ENCODE data around the gene STAC. TPM values are rescaled to one million over a fixed set of nuclear protein-coding genes. Genes with fewer than 3 reads are reported as not detected.

Gene STAC
- 18.3 TPM for polyA plus RNA-seq (2013, experiment 1 of 2)
- polyA plus RNA-seq (2013, experiment 2 of 2): 17.7 TPM

GRCh38 chr3:36380221-36381031 is at the start of gene STAC:
Gene STAC (plus strand): TSS chr3:36380504. CDS start chr3:36380644, 140 bp downstream.
- peak; percentile 54 for DNase-seq (ENCODE audit: low spot score)
- H3K9me3 ChIP-seq (replicated peaks in 1 of 2; ENCODE audit: control insufficient read depth in 2 of 2, insufficient read depth in 1 of 2, low read depth in 1 of 2, low read length in 2 of 2): no peaks in the 10 kb centered on the region
- H3K36me3 ChIP-seq (replicated peaks in 1 of 2; ENCODE audit: control insufficient read depth in 2 of 2, insufficient read depth in 2 of 2, low read length in 2 of 2): no peaks in the 10 kb centered on the region
- no peak within 1 kb of the TSS for H2BK5ac ChIP-seq (ENCODE audit: low read length)
- peak within 1 kb of the TSS; percentile 54 for H2AFZ ChIP-seq (ENCODE audit: low read length)
- H3K4me2 ChIP-seq (ENCODE audit: insufficient read depth, low read length, poor library complexity, severe bottlenecking): peak within 1 kb of the TSS; percentile 63
- peak within 1 kb of the TSS; percentile 68 for H2BK15ac ChIP-seq (ENCODE audit: low read length)
- peak within 1 kb of the TSS; percentile 99 for H3K9ac ChIP-seq (ENCODE audit: low read depth, low read length, poor library complexity)
- H2BK12ac ChIP-seq (ENCODE audit: low read length): no peak within 1 kb of the TSS
- H3K4ac ChIP-seq (ENCODE audit: low read length): no peak within 1 kb of the TSS
- peak within 1 kb of the TSS; percentile 97 for H3K18ac ChIP-seq (ENCODE audit: low read length)
- no peak within 1 kb of the TSS for H4K91ac ChIP-seq (ENCODE audit: low read depth, low read length, poor library complexity)
- H2AK5ac ChIP-seq (ENCODE audit: low read depth, low read length): no peak within 1 kb of the TSS
- no peak within 1 kb of the TSS for H4K8ac ChIP-seq (ENCODE audit: low read depth, low read length)
- no peaks in the 10 kb centered on the region for H3K79me1 ChIP-seq (ENCODE audit: low read depth, low read length)
- peak within 1 kb of the TSS; percentile 53 for H3K23ac ChIP-seq (ENCODE audit: low read depth, low read length, poor library complexity)
- no peak within 1 kb of the TSS for H3K27ac ChIP-seq (replicated peaks; ENCODE audit: low read length)
- H3K14ac ChIP-seq (ENCODE audit: low read length): peak within 1 kb of the TSS; percentile 94
- H3K4me1 ChIP-seq (ENCODE audit: control insufficient read depth in 2 of 2, insufficient read depth in 1 of 2, low read depth in 1 of 2, low read length in 2 of 2): peaks cover 0 to 4% of the 10 kb centered on the region in 2 donors
- H2BK120ac ChIP-seq (ENCODE audit: low read depth, low read length): no peak within 1 kb of the TSS
- H3K27me3 ChIP-seq (ENCODE audit: control insufficient read depth in 3 of 3, insufficient read depth in 3 of 3, low read depth in 1 of 3, low read length in 3 of 3): peaks cover 0 to 49% (median 0%) of the 10 kb centered on the region in 3 experiments
- peak within 1 kb of the TSS in 1 of 2 donors; percentile 83 for H3K4me3 ChIP-seq (ENCODE audit: low read length in 2 of 2)
- no CpG with 5 or more reads among the region's 73 CpGs for WGBS, 2 donors (ENCODE audit: extremely low coverage in 2 of 2, insufficient read length in 2 of 2, insufficient replicate concordance in 1 of 2)

DNA sequence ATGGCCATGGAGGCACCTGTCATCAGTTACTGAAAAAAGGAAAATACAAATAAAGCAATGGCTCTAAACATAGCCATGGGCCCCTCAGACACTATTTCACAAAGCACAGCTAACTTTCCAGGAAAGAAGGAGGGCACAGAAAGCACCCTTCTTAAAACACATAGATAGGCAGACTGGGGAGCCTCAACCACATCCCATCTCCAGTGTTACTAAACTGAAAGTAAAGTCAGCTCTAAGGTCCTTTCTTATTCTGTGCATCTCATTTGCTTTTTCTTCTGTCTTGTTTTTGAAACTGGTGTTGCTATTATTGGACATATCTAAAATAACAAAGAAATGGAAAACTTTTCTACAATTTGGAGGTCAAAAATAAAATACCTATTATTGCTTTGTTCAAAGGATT is 48.2 kb upstream of the STAC start:
- no peaks in the 10 kb centered on the region for H3K27me3 ChIP-seq (ENCODE audit: control insufficient read depth in 3 of 3, insufficient read depth in 3 of 3, low read depth in 1 of 3, low read length in 3 of 3)

GRCh38 chr3:36362216-36362615 is 18.1 kb upstream of the STAC start:
- Histone ChIP-seq H3K14ac (ENCODE audit: low read length) (no peak overlapping the region), H3K36me3 (replicated peaks in 1 of 2; ENCODE audit: control insufficient read depth in 2 of 2, insufficient read depth in 2 of 2, low read length in 2 of 2) (no peaks in the 10 kb centered on the region), H2BK120ac (ENCODE audit: low read depth, low read length) (no peak overlapping the region), H3K23ac (ENCODE audit: low read depth, low read length, poor library complexity) (no peak overlapping the region), H2AFZ (ENCODE audit: low read length) (no peak overlapping the region), H3K4me3 (ENCODE audit: low read length in 2 of 2) (no peak overlapping the region), H3K27ac (replicated peaks; ENCODE audit: low read length) (no peak overlapping the region), H2BK15ac (ENCODE audit: low read length) (no peak overlapping the region), H3K27me3 (ENCODE audit: control insufficient read depth in 3 of 3, insufficient read depth in 3 of 3, low read depth in 1 of 3, low read length in 3 of 3) (no peaks in the 10 kb centered on the region), H3K4ac (ENCODE audit: low read length) (no peak overlapping the region), H3K9me3 (replicated peaks in 1 of 2; ENCODE audit: control insufficient read depth in 2 of 2, insufficient read depth in 1 of 2, low read depth in 1 of 2, low read length in 2 of 2) (no peaks in the 10 kb centered on the region), H3K9ac (ENCODE audit: low read depth, low read length, poor library complexity) (no peak overlapping the region), H2BK5ac (ENCODE audit: low read length) (no peak overlapping the region), H4K91ac (ENCODE audit: low read depth, low read length, poor library complexity) (no peak overlapping the region), H4K8ac (ENCODE audit: low read depth, low read length) (no peak overlapping the region), H2AK5ac (ENCODE audit: low read depth, low read length) (no peak overlapping the region), H3K4me1 (ENCODE audit: control insufficient read depth in 2 of 2, insufficient read depth in 1 of 2, low read depth in 1 of 2, low read length in 2 of 2) (peaks cover 0 to 2% of the 10 kb centered on the region in 2 donors), H3K79me1 (ENCODE audit: low read depth, low read length) (no peaks in the 10 kb centered on the region), H3K18ac (ENCODE audit: low read length) (no peak overlapping the region), H3K4me2 (ENCODE audit: insufficient read depth, low read length, poor library complexity, severe bottlenecking) (no peak overlapping the region), H2BK12ac (ENCODE audit: low read length) (no peak overlapping the region)
- DNase-seq (ENCODE audit: low spot score): no peak
- WGBS, 2 donors (ENCODE audit: extremely low coverage in 2 of 2, insufficient read length in 2 of 2, insufficient replicate concordance in 1 of 2): no CpG with 5 or more reads among the region's 4 CpGs

More for the DNA sequence above, 48.2 kb upstream of the STAC start:
- H2BK15ac ChIP-seq (ENCODE audit: low read length): no peak overlapping the region
- no peak overlapping the region for H3K4me3 ChIP-seq (ENCODE audit: low read length in 2 of 2)
- no peak overlapping the region for H4K91ac ChIP-seq (ENCODE audit: low read depth, low read length, poor library complexity)
- H4K8ac ChIP-seq (ENCODE audit: low read depth, low read length): no peak overlapping the region
- no peak overlapping the region for H3K23ac ChIP-seq (ENCODE audit: low read depth, low read length, poor library complexity)
- no peak overlapping the region for H3K27ac ChIP-seq (replicated peaks; ENCODE audit: low read length)
- H3K4me1 ChIP-seq (ENCODE audit: control insufficient read depth in 2 of 2, insufficient read depth in 1 of 2, low read depth in 1 of 2, low read length in 2 of 2): no peaks in the 10 kb centered on the region
- no peak for DNase-seq (ENCODE audit: low spot score)
- H3K79me1 ChIP-seq (ENCODE audit: low read depth, low read length): no peaks in the 10 kb centered on the region
- no peak overlapping the region for H3K4ac ChIP-seq (ENCODE audit: low read length)
- H3K18ac ChIP-seq (ENCODE audit: low read length): no peak overlapping the region
- H2AK5ac ChIP-seq (ENCODE audit: low read depth, low read length): no peak overlapping the region
- H3K14ac ChIP-seq (ENCODE audit: low read length): no peak overlapping the region
- no peak overlapping the region for H2BK120ac ChIP-seq (ENCODE audit: low read depth, low read length)
- no peak overlapping the region for H3K9ac ChIP-seq (ENCODE audit: low read depth, low read length, poor library complexity)
- no peaks in the 10 kb centered on the region for H3K9me3 ChIP-seq (replicated peaks in 1 of 2; ENCODE audit: control insufficient read depth in 2 of 2, insufficient read depth in 1 of 2, low read depth in 1 of 2, low read length in 2 of 2)
- no peak overlapping the region for H2BK5ac ChIP-seq (ENCODE audit: low read length)
- no peak overlapping the region for H2AFZ ChIP-seq (ENCODE audit: low read length)
- H3K4me2 ChIP-seq (ENCODE audit: insufficient read depth, low read length, poor library complexity, severe bottlenecking): no peak overlapping the region
- no peaks in the 10 kb centered on the region for H3K36me3 ChIP-seq (replicated peaks in 1 of 2; ENCODE audit: control insufficient read depth in 2 of 2, insufficient read depth in 2 of 2, low read length in 2 of 2)
- H2BK12ac ChIP-seq (ENCODE audit: low read length): no peak overlapping the region

- Histone ChIP-seq H4K8ac (ENCODE audit: low read depth, low read length) (no peak overlapping the region), H3K14ac (ENCODE audit: low read length) (no peak overlapping the region), H3K27me3 (ENCODE audit: control insufficient read depth in 3 of 3, insufficient read depth in 3 of 3, low read depth in 1 of 3, low read length in 3 of 3) (no peaks in the 10 kb centered on the region), H3K9me3 (replicated peaks in 1 of 2; ENCODE audit: control insufficient read depth in 2 of 2, insufficient read depth in 1 of 2, low read depth in 1 of 2, low read length in 2 of 2) (no peaks in the 10 kb centered on the region), H3K18ac (ENCODE audit: low read length) (no peak overlapping the region), H3K79me1 (ENCODE audit: low read depth, low read length) (no peaks in the 10 kb centered on the region), H3K4me1 (ENCODE audit: control insufficient read depth in 2 of 2, insufficient read depth in 1 of 2, low read depth in 1 of 2, low read length in 2 of 2) (peaks cover 0 to 2% of the 10 kb centered on the region in 2 donors), H4K91ac (ENCODE audit: low read depth, low read length, poor library complexity) (no peak overlapping the region), H2BK12ac (ENCODE audit: low read length) (no peak overlapping the region), H3K36me3 (replicated peaks in 1 of 2; ENCODE audit: control insufficient read depth in 2 of 2, insufficient read depth in 2 of 2, low read length in 2 of 2) (no peaks in the 10 kb centered on the region), H2BK120ac (ENCODE audit: low read depth, low read length) (no peak overlapping the region), H2AFZ (ENCODE audit: low read length) (no peak overlapping the region), H3K4me3 (ENCODE audit: low read length in 2 of 2) (no peak overlapping the region), H2BK15ac (ENCODE audit: low read length) (no peak overlapping the region), H3K9ac (ENCODE audit: low read depth, low read length, poor library complexity) (no peak overlapping the region), H2AK5ac (ENCODE audit: low read depth, low read length) (no peak overlapping the region), H3K4ac (ENCODE audit: low read length) (no peak overlapping the region), H3K4me2 (ENCODE audit: insufficient read depth, low read length, poor library complexity, severe bottlenecking) (no peak overlapping the region), H3K23ac (ENCODE audit: low read depth, low read length, poor library complexity) (no peak overlapping the region), H2BK5ac (ENCODE audit: low read length) (no peak overlapping the region), H3K27ac (replicated peaks; ENCODE audit: low read length) (no peak overlapping the region)
- WGBS, 2 donors (ENCODE audit: extremely low coverage in 2 of 2, insufficient read length in 2 of 2, insufficient replicate concordance in 1 of 2): no CpG with 5 or more reads among the region's 2 CpGs
- DNase-seq (ENCODE audit: low spot score): no peak
Measured at GRCh38 chr3:36362973-36363372, 17.3 kb upstream of the STAC start.

Measured in neuronal stem cell (in vitro differentiated cells).